Upper lobe of left lung (tissue), 6 donors: ENCODE data around the gene MTMR4. TPM values are rescaled to one million over a fixed set of nuclear protein-coding genes. Genes with fewer than 3 reads are reported as not detected.
"Not testable (repeated sequence)": the region's sequence is repeated elsewhere in the genome, so short reads cannot be mapped to it uniquely, and the experiment has no call there.

Experiments
- ATAC-seq, 2 donors: fragments of 200-7000 bp; cut with Tn5 transposase; one replicate each; pipeline ENCODE4 v1.9.1; 2022; ENCODE audit warnings: mild to moderate bottlenecking in 2 of 2, moderate library complexity in 2 of 2; ENCODE audit not compliant: low FRiP score in 2 of 2
- DNase-seq, 2 donors: peaks; one replicate each; pipeline ENCODE4 v3.0.0-alpha.2; 2019 to 2020
- H3K27ac ChIP-seq, 4 donors: fragments of 200-600 bp; sonication (generic); one replicate each; pipeline ENCODE4 v1.5.1; 2016 to 2019
- H3K27me3 ChIP-seq, 4 donors: fragments of 200-600 bp; sonication (generic); one replicate each; pipeline ENCODE4 v1.5.1; 2017 to 2019
- H3K36me3 ChIP-seq, 4 donors: fragments of 200-600 bp; sonication (generic); one replicate each; pipeline ENCODE4 v1.5.1; 2016 to 2019
- H3K4me1 ChIP-seq, 4 donors: fragments of 200-600 bp; sonication (generic); one replicate each; pipeline ENCODE4 v1.5.1; 2018 to 2019
- H3K4me3 ChIP-seq, 4 donors: fragments of 200-600 bp; sonication (generic); one replicate each; pipeline ENCODE4 v1.5.1; 2017 to 2019; ENCODE audit warnings: mild to moderate bottlenecking in 2 of 4, moderate library complexity in 1 of 4
- H3K9me3 ChIP-seq, 4 donors: fragments of 200-600 bp; sonication (generic); one replicate each; pipeline ENCODE4 v1.5.1; 2018 to 2019
- EP300 ChIP-seq, 4 donors: sonication (generic); formaldehyde crosslinking; IDR thresholded peaks; one replicate each; pipeline ENCODE4 v1.5.1; 2017; ENCODE audit warnings: antibody characterized with exemption in 4 of 4, control low read depth in 2 of 4
- POLR2A ChIP-seq, 4 donors: fragments of 450-650 bp; IDR thresholded peaks; one replicate each; pipeline ENCODE4 v1.5.1; 2016 to 2017; ENCODE audit warnings: antibody characterized with exemption in 4 of 4, mild to moderate bottlenecking in 2 of 4
- POLR2AphosphoS5 ChIP-seq, 2 donors: sonication (generic); formaldehyde crosslinking; IDR thresholded peaks; one replicate each; pipeline ENCODE4 v1.5.1; 2017; ENCODE audit warnings: antibody characterized with exemption in 2 of 2
- WGBS, 2 donors: methylation state at CpG; one replicate each; pipeline ENCODE4 v1.1.5; 2017 to 2018; 5-methylcytosine and 5-hydroxymethylcytosine counted together
- total RNA-seq, 6 donors: library from RNA; depleted of rRNA in 4 of 6; stranded (reverse); fragments of >200 nt in 4 of 6; gene quantifications; one replicate each; pipeline versions ENCODE4 v1.1.0 to v1.2.1, GENCODE V29; 2016 to 2021
- TF ChIP-seq, protein P1 (sequence below), 6 experiments: fragments of 450-650 bp in 4 of 6; fragments of 200-600 bp in 2 of 6; sonication (generic) in 2 of 6; IDR thresholded peaks; one replicate each; pipeline ENCODE4 v1.5.1; 2016 to 2019; ENCODE audit warnings: antibody characterized with exemption in 6 of 6
- donor health status: DM: no; HTN: no; CAD: no; lungs with moderate emphysema.
- donor health status: DM: no; HTN: yes; CAD: no; lungs with severe emphysema.

Gene MTMR4
- total RNA-seq = 10 to 100 TPM; 19.6 to 56.6 (median 34.9) TPM

DNA sequence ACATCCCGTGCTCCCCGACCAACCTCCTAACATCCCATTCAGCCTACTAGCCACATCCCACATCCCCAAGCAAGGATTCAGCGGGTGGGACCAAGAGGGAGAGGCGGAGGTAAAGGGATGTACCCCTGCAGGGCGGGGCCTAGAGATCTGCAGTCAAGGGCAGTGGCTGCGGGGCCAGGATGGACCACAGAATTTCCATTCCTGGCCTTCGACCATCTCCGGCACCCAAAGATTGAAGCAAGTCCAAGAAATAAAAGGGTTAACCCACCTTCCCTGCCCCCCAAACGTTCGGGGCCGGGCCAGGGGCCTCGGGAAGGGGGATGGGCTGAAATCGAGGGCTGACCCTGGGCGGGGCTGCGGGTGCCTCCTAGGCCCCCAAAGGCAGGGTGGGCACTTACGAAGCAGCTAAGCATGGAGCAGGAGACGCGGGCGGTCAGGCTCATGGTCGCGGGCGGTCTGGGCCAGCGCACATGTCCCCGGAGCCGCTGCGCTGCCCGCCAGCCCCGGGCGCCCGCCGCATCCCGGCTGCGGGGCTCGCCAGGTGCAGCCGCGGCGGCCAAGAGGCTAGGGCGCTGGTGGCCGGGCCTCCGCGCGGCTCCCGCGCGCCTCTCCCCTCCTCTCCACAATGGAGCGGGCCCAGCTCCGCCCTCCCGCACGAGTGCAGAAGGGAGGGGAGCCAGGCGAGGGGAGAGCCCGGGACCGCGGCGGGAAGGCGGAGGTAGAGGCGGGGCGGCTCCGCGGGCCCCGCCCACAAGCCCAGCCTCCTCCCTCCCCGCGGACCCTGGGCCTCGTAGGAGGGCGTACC, at the start of gene MTMR4:
Gene MTMR4, minus strand, starts transcription at position 674 of the 805 bp plus-strand sequence. Its CDS starts 231 bp downstream, at position 443.
- H3K27ac ChIP-seq = peak within 1 kb of the TSS; percentile 62 to 97 (median 78)
- H3K9me3 ChIP-seq = no peaks in the 10 kb centered on the region
- peak in 2 of 4 donors; percentile 13 to 61 for TF ChIP-seq POLR2A (IDR thresholded peaks at IDR 0.05)
- TF ChIP-seq, protein P1, sequence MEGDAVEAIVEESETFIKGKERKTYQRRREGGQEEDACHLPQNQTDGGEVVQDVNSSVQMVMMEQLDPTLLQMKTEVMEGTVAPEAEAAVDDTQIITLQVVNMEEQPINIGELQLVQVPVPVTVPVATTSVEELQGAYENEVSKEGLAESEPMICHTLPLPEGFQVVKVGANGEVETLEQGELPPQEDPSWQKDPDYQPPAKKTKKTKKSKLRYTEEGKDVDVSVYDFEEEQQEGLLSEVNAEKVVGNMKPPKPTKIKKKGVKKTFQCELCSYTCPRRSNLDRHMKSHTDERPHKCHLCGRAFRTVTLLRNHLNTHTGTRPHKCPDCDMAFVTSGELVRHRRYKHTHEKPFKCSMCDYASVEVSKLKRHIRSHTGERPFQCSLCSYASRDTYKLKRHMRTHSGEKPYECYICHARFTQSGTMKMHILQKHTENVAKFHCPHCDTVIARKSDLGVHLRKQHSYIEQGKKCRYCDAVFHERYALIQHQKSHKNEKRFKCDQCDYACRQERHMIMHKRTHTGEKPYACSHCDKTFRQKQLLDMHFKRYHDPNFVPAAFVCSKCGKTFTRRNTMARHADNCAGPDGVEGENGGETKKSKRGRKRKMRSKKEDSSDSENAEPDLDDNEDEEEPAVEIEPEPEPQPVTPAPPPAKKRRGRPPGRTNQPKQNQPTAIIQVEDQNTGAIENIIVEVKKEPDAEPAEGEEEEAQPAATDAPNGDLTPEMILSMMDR (IDR thresholded peaks at IDR 0.05) = no peak
- DNase-seq = peak; percentile 93 to 95
- H3K4me1 ChIP-seq = peaks cover 28 to 54% (median 43%) of the 10 kb centered on the region in 4 donors
- ATAC-seq = peak; percentile 52 to 68
- H3K36me3 ChIP-seq = peaks cover 20 to 37% (median 32%) of the 10 kb centered on the region in 4 donors
- WGBS, 2 donors = 2 to 6% methylated on average over 12 to 59 of the region's 64 CpGs
- no peaks in the 10 kb centered on the region for H3K27me3 ChIP-seq
- H3K4me3 ChIP-seq = peak within 1 kb of the TSS; percentile 6 to 82 (median 68)

GRCh38 chr17:58560511-58560910, 46.1 kb upstream of the MTMR4 start:
- Histone ChIP-seq H3K4me3 (no peak overlapping the region), H3K27ac (no peak overlapping the region), H3K4me1 (no peaks in the 10 kb centered on the region), H3K9me3 (no peaks in the 10 kb centered on the region), H3K36me3 (no peaks in the 10 kb centered on the region), H3K27me3 (no peaks in the 10 kb centered on the region)
- DNase-seq (no peak), ATAC-seq (no peak)
- 79% methylated on average over 1 of the region's 1 CpG for WGBS, 2 donors
- no peak for TF ChIP-seq POLR2AphosphoS5 (IDR thresholded peaks at IDR 0.05)
- TF ChIP-seq POLR2A (IDR thresholded peaks at IDR 0.05) = no peak
- TF ChIP-seq, protein P1 (IDR thresholded peaks at IDR 0.05) = no peak
- no peak for TF ChIP-seq EP300 (IDR thresholded peaks at IDR 0.05)

DNA sequence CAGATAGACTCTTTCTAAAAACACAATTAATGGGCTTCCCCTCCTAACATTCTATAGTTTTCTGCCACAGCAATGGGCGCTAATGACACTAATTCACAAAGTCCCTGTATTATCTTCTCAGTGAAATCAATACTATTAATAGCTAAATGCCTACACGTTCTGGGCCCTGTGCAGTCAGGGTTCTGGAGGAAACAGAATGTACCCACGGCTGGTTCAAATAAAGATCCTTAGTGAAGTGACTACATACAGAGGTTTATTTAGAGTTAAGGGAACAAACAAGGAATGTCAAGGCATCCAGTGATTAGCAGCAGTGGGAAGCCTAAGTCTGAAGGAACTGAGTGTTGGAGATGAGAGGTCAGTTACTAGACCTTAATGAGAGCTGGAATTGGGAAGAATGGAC, 43.5 kb upstream of the MTMR4 start:
- DNase-seq = no peak
- no peaks in the 10 kb centered on the region for H3K4me1 ChIP-seq
- H3K4me3 ChIP-seq = no peak overlapping the region
- no peak for TF ChIP-seq POLR2AphosphoS5 (IDR thresholded peaks at IDR 0.05)
- TF ChIP-seq POLR2A (IDR thresholded peaks at IDR 0.05) = no peak
- H3K36me3 ChIP-seq = no peaks in the 10 kb centered on the region
- no peak for ATAC-seq
- H3K9me3 ChIP-seq = no peaks in the 10 kb centered on the region
- H3K27ac ChIP-seq = no peak overlapping the region
- 76 to 91% methylated on average over 3 of the region's 3 CpGs for WGBS, 2 donors
- H3K27me3 ChIP-seq = no peaks in the 10 kb centered on the region

DNA sequence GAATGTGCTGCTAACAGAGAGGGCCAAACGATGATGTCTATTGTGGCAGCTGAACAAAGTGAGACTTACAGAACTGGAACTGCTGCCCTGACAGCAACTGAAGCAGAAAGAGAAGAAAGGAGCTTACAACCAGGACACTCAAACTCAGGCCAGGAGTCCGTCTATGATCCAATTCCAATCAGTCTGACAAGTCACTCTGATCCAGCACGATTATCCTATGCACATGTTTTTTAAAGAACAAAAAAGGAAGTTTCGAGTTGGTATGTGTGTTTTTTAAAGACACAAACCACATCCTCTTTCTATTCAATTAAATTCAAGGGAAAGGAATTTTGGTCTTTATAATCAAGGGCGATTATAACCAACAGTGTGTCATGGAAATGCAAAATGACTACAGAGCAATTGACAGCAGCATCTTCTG, 42.4 kb upstream of the MTMR4 start:
- Histone ChIP-seq H3K27ac (no peak overlapping the region), H3K4me3 (no peak overlapping the region), H3K9me3 (no peaks in the 10 kb centered on the region), H3K27me3 (no peaks in the 10 kb centered on the region), H3K4me1 (no peaks in the 10 kb centered on the region), H3K36me3 (no peaks in the 10 kb centered on the region)
- DNase-seq = no peak
- TF ChIP-seq EP300 (IDR thresholded peaks at IDR 0.05) (no peak), POLR2A (IDR thresholded peaks at IDR 0.05) (no peak), POLR2AphosphoS5 (IDR thresholded peaks at IDR 0.05) (no peak)
- TF ChIP-seq, protein P1 (IDR thresholded peaks at IDR 0.05) = no peak
- ATAC-seq = no peak
- WGBS, 2 donors = 45 to 48% methylated on average over 5 of the region's 5 CpGs

DNA sequence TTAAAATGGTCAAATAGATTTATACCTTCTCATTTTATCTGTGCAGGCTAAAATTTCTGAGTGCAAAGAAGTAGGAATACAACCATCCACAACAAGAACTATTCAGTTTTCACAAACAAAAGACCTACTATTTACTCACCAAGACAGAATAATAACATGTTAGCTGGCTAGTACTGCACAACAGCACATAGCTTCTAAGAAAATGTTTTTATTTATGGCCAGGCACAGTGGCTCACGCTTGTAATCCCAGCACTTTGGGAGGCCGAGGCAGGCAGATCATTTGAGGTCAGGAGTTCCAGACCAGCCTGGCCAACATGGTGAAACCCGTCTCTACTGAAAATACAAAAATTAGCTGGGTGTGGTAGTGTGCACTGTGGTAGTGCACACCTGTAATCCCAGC, 40.7 kb upstream of the MTMR4 start:
- DNase-seq, ATAC-seq: not testable (repeated sequence)
- WGBS, 2 donors = 90 to 100% methylated on average over 3 of the region's 3 CpGs

GRCh38 chr17:58541249-58541648, 26.8 kb upstream of the MTMR4 start:
- no peak for ATAC-seq
- no peak overlapping the region for H3K4me3 ChIP-seq

More for the DNA sequence above, 40.7 kb upstream of the MTMR4 start:
- not testable (repeated sequence) for H3K9me3 ChIP-seq, H3K4me3 ChIP-seq, H3K36me3 ChIP-seq, H3K27me3 ChIP-seq, H3K4me1 ChIP-seq, H3K27ac ChIP-seq

More at GRCh38 chr17:58541249-58541648, 26.8 kb upstream of the MTMR4 start:
- Histone ChIP-seq H3K4me1 (peaks cover 4 to 10% (median 7%) of the 10 kb centered on the region in 4 donors), H3K36me3 (no peaks in the 10 kb centered on the region), H3K27me3 (no peaks in the 10 kb centered on the region), H3K27ac (no peak overlapping the region), H3K9me3 (no peaks in the 10 kb centered on the region)
- WGBS, 2 donors = 88 to 96% methylated on average over 2 of the region's 2 CpGs
- DNase-seq = no peak
- TF ChIP-seq POLR2A (IDR thresholded peaks at IDR 0.05) (no peak), EP300 (IDR thresholded peaks at IDR 0.05) (no peak)
- TF ChIP-seq, protein P1 (IDR thresholded peaks at IDR 0.05) = peak in 3 of 6 experiments; percentile 6 to 13 (median 8)
